Activated CD4-positive, CD25-positive, alpha-beta regulatory T cell (primary cell): ENCODE data around the gene FAM89B.

Experiments
- DNase-seq, 4 experiments: peaks; one replicate each; lab custom pipeline; 2025; lab: John Stamatoyannopoulos, UW

FAM89B gene

DNA sequence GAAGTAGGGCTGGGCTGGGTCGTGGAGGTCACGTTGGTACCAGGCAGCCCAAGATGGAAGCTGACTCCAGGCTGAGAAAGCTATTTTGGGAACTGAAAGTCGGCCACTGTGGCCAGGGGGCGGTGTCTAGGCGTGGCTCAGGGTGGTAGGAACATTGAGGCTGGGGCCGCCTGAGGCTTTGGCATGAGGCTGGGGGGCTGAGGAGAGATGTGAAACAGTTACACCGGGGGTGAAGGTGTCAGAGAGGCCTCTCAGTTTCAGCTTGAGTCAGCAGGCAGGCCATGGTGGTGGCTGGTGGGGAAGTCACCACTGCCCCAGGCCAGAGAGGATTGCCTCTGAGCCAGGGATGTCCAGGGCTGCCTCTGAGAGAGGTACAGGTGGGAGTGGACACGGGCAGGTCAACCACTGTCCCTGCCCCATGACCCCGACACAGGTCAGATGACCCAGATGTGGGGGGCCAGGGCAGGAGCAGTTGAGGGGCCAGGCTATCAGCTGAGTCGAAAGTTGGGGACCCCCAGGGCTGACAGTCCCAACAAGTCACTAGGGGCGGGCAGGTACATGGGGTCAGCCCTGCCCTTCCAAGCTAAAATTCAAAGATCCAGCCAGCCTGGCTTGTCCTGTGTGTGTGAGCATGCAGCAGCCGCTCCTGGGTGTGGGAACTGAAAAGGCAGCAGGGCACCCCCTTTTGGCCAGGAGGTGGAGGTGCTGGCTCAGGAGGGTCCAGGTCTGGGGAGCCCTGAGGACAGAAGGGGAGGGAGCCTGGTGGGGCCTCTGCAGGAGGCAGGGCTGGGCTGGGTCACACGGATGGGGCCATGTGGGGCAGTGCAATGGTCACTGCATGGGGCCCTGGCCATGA, 16.1 kb downstream of the FAM89B start:
- peak; percentile 38 to 62 (median 48) for DNase-seq

DNA sequence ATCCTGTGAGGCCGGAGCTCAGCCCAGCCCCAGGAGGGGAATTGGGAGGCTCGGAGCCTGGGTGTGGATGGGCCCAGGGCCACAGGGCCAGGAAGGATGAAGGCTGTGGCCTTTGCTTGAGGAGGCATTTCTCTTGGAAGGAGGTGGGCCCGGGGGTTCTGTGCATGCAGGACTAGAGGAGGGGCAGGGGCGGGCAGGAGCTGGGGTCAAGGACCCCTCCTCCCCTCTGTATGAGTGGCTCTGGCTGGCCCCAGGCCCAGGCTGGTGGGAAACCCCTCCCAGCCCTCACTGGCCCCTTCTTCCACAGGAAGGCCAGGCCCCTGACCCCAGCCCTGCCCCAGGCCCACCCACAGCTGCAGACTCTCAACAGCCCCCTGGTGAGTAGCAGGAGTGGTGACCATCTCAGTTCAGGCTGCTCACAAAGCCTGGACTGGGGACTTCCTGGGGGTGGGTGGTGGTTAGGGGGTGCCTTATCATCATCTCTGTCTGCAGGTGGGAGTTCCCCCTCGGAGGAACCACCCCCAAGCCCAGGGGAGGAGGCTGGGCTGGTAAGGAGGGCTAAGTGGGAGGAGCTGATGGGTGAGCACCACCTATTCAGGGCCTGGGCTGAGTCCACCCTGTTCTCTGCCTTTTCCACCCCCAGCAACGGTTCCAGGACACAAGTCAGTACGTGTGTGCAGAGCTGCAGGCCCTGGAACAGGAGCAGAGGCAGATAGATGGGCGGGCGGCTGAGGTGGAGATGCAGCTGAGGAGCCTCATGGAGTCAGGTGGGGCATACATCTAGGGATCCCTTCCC, 17.3 kb downstream of the FAM89B start:
- no peak for DNase-seq

DNA sequence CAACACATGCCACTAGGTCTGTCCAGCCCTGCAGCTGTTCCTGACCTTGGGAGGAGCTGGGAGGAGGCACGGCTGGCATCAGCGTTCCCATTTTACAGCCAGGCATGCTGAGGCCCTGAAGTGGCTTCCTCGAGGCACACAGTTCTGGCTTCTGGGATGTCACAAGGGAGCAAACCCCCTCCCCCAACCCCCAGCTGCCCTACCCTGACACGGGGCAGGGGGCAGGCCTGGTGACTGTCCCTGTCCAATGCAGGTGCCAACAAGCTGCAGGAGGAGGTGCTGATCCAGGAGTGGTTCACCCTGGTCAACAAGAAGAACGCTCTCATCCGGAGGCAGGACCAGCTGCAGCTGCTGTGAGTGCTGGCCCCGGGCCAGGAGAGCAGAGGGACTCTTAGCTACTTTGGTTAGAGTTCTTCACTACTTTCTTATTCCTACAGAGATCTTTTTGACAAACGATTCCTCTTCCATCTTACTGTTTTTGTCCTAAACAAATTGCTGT, 18.0 kb downstream of the FAM89B start:
- DNase-seq, result no peak

DNA sequence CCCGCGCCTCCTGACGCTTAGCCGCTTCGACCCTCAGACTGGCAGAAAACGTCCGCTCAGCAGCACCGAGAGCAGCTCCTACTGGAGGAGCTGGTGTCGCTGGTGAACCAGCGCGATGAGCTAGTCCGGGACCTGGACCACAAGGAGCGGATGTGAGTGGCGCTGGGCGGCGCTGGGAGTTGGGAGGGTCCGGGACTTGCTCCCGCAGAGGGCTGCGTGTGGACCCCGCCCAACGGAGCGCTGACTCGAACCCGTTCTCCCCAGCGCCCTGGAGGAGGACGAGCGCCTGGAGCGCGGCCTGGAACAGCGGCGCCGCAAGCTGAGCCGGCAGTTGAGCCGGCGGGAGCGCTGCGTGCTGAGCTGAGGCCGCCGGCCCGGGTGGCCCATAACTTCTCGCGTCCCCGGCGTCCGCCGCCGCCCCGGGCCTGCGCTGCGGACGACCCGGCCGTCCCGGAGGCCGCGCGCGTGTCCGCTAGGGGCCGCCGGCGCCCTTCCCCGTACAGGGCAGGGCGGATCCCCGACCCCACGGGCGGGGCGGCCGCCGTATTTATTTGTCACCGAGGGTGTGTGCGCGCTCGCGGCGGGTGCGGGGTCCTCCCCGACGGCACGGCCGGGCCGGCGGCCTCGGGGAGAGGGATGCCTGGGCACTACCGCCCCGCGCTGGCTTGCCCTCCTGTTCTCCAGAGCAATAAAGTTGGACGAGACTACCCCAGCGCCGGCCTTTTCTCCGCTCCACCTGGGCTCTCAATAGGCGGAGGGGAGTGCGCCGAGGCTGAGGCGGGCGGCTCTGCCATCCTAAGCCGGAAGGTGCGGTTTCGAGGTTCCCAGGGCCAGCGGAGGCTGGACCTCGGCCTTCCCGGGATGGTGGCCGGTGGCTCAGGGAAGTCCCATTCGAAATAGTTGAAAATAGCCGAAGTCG, 19.9 kb downstream of the FAM89B start:
- no peak for DNase-seq

DNA sequence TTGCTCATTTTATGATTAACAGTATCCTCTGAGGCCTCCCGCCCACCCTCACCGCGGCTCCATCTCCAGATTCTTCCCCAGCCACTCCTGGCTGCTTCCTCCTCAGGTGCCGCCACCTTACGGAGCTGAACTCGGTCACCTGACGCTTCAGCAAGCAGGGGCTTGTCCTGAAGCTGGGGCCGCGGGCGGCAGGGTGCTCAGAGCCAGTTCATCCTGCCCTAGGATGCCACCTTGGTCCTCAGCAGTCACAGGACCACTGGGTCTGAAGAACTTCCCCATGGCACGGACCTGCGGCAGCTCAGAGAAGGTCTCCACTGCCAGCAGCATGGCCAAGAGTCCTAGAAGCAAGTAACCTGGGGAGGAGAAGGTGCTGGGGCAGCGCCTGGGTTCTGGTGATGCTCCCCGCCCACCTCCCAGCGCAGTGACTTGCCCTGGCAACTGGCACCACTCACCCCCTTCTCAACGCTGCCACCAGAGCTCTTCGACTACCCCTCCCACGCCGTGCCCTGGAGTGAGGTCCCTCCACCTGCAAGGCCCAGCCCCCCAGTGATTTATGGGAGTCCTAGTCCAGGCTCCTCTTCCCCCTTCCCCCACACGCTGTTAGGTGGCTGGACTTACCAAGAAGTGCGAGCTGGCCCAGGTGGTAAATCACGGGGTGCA, 20.6 kb downstream of the FAM89B start:
- DNase-seq, result no peak

DNA sequence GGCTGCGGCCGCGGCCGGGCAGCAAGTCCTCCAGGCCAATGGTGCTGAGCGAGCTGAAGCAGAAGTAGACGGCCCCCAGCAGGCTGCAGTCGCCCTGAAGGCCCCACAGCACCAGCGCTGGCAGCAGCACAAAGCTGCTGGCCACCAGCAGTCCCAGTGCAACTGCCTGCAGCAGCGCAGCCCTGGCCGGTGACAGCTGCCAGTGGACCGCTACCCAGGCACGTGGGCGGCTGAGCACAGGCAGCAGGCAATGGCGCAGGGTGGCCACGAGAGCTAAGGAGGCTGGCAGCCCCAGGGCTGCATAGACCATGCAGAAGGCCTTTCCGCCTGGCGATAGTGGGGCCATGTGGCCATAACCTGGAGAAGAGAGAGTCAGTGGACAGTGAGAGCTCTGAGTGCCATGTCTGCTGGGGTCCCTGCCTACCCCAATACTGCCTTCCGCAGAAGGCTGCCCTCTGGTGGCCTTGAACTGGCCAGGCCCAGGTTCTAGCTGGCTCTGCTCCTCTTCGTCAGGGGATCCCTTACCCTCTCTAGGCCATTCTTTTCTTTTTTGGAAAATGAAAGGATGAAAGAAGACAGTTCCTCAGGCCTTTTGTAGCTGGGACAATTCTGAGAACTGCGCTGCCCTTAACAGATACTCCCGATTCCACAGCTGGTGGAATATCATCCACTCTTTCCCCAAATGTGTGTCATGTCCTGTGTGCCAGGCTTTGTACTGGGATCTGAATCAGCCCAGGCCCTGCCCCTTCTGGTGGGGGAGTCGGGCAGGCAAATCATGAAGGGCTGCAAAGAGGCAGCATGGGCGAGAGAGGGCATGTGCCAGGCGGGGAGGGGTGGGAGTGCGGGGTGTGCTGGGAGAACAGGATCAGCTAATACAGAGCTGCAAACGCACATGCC, 21.4 kb downstream of the FAM89B start:
- peak in 1 of 4 experiments; percentile 21 for DNase-seq

DNA sequence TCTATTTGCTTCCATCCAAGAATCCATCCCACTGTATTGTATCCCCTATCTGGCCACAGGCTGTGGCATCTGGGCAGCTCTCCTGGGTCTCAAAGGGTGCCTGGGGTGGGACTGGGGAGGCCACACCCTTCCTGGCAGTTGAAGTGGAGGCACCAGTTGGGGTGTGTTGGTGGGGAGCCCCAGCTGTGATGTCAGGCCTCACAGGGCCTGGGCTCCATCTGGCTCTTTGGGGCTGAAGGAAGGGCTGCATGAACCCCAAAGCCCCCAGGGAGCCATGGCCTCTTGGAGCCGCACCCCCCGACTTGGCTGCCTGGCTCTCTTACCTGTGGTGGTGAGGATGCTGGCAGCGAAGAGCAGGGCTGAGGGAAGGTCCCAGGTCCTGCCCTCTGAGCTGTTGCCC, 22.8 kb downstream of the FAM89B start:
- no peak for DNase-seq

DNA sequence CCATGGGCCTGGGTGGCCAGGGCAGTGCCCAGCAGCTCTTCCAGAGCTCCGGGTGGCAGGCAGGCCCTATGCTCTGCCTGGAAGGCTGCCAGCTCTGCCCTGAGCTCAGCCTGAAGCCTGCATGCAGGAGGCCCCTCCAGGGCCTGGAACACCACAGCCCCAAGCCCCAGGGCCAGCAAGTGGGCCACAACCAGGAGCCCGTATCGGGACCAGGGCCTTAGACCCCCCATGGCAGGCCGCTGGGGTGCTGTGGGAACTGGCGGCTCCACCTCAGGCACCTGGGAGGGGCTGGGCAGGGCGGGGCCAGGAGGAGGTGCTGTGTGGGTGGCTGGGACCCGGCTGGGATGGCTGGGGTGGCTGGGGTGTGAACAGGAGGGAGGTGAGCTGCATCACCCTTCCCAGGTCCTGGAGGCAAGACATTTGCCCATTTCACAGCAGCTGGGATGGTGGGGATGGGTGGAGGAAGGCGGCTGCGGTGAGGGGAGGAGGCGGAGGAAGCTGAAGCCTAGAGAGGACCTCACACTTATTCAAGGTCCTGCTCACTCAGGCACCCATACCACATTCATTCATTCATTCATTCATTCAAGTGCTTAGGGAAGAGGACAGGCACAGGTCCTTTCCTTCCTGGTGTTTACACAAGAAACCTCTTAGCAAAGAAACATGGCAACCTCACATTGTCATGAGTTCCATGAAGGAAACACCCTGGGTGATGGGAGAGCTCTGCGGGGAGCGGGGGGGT, 23.4 kb downstream of the FAM89B start, which contains the start of gene KCNK7:
KCNK7 (minus strand) TSS at position 258 of the 739 bp plus-strand sequence; CDS start at position 230, 28 bp downstream.
- DNase-seq, result no peak

DNA sequence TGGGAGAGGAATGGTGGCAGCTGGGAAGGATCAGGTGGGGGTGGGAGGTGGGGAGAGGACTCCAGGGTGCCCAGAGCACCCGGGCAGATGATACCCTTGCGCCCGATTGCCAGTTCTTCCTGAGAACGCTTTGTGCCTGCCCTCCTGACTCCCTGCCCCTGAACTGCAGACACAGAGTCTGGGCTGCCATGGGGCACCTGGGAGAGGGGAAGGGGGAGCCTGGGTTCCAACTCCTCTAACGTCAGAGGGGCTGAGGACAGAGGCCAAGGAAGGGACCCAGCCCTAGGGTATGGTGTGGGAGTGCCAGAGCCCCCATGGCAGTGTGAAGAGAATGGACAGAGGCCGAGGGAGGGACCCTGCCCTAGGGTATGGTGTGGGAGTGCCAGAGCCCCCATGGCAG, 24.2 kb downstream of the FAM89B start:
- DNase-seq, result no peak

DNA sequence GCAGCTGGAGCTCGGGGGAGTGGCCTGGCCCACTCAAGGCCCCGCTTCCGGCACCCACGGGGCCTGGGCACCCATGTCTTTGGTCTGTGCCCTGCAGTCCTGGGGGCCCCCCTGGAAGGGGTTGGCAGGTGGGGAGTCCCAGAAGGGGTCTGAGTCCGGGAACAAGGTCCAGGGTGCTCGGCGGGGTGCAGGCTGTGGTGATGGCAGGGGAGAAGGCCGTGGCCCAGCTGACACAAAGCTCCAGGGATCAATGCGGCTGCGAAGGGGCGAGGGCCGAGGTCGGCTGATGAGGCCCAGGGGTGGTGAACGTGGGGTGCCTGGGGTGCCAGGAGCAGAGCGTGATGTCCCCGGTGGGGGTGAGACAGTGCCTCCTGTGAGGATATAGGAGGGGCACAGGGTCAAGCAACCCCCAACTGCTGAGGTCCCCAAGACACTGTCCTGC, 25.9 kb downstream of the FAM89B start:
- DNase-seq, result no peak

DNA sequence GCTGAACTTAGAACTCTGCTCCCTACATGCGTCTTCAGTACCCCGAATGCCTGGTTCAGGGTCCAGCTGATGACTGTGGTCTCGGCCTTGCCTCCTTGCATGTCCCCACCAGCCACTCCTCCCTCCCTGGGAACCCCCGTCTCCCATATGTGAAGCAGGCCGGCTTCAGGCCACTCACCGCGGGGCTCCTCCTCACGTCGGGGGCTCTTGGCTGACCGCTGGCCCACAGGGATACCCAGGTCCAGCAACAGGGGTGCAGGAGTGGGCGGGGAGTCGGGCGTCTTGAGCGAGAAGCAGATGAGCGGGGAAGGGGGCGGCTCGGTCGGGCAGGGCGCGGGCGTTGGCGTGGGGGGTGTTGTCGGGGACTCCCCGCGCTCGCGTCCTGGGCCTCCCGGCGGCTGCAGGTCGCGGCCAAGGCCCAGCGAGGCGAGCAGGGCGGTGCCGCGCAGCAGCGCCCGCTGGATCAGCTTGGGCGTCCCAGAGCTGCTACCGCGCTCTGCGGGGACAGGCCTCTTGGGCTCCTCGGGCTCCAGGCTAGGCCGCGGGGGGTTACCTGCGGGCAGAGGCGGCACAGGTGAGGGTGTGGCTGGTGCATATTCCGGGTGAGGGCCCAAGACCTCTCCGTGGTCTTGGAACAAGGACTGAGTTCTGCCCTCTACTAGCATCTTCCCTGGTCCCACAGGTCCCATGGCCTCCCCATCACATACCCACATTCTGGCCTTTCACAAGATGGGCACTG, 27.0 kb downstream of the FAM89B start:
- no peak for DNase-seq

DNA sequence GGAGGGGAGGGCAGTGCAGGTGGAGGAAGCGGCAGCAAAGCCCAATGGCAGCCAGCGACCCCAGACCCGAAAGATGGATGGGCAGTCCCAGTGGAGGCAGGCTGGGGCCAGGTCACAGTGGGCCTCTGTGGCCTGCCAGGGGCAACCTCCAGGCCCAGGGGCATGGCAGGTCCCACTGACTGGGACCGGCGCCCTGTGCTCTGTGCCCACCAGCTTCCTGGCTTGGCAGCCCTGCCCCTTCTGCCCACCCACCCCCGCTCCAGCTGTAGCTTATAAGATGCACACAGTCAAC, 27.6 kb downstream of the FAM89B start:
- DNase-seq, result no peak

DNA sequence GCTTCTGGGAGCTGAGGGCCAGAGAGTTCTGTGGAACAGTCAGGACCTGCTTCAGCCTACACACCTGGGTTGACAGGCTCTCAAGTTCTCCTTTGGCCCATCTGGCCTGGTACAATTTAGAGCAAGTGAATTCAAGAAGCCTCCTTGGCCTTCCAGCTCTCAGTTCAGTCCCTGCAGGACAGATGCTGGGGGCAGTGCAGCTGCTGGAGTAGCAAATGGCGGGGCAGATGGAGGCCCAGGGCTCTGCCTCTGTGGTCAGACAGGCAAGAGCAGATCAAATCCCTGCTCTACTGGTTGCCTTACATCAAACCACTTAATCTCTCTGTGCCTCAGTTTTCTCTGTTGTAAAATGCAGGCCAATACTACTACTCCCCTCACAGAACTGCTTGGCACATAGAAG, 31.9 kb downstream of the FAM89B start:
- DNase-seq, result no peak

DNA sequence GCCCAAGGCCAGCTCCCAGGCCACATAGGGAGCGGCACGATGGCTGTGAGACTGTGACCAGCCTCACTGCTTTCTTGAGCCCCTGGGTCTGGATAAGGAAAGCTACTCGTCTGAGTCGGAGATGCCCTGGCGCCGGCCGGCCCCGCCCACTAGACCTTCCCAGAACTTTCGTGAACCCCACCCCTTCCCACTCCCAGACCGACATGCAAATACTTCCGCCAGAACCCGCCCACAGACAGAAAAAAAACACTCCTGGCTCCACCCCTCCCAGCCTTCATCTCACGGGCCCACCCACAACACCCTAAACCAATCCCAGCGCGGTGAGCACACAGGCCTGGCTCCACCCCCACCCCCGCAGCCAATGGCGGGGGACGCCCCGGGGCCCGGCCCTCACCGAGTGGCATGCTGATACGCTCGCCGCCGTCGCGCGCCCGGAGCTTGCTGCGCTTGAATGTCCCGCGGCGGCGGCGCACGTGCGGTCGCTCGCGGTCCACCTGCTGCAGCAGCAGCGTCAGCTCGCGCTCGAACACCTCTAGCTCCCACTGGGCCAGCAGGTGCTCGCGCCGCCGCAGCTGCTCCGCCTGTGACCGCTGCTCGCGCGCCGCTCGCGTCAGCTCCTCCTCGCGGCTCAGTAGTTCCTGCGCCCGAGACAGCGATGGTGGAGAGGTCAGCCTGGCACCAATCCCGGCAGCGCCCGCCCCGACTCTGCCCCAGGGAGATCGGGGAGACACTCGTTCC, 34.7 kb downstream of the FAM89B start:
- DNase-seq, result no peak

DNA sequence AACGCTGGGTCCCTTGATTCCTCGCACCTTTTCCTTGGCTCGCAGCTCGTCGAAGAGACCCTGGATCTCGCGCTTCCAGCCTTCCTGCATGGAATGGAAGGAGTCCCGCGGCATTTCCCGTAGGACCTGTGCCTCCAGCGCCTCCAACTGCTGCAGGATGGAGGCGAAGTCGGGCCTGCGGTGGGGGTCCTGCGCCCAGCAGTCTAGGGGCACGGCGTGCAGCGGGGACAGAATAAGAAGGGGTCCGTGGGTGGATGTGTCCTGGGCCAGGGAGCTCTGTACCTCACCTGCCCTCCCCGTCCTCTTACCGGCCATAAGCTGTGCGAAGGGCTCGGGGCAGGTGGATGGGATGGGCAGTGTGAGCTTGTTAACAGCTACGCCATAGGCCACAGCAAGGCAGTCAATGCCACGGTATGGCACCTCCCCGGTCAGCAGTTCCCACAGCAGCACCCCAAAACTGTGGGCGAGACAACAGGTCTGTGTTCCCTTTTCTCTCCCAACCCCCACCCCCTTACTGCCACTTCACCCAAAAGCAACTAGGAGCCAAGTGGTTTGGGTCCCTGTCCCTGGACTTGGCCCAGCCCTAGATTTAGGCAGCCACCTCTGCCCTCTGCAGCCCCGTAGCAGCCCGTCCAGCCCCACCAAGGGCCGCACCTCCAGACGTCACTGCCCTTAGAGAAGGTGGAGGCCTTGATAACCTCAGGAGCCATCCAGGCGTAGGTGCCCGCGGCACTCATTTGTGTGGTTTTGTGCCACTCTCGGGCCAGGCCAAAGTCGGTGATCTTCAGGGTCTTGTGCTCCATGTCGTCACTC, 35.5 kb downstream of the FAM89B start:
- DNase-seq, result no peak

DNA sequence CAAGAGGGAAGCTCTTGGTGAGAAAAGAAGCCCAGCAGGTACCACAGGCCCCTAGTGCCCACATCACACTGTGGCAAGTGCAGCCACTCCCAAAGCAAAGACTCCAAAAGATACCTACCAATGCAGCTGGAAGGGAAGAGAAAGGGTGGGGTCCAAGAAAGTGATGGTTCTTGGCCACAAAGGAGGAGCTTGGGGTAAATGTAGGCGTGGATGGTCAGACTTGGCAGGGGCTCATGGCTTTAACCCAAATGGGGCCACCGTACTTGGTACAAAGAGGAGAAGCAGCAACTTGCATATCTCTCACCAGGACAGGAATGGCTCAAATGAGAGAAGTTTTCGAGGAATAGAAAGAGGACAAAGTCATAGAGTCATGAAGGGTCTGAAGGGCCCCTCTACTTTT, 36.9 kb downstream of the FAM89B start:
- DNase-seq, result no peak

DNA sequence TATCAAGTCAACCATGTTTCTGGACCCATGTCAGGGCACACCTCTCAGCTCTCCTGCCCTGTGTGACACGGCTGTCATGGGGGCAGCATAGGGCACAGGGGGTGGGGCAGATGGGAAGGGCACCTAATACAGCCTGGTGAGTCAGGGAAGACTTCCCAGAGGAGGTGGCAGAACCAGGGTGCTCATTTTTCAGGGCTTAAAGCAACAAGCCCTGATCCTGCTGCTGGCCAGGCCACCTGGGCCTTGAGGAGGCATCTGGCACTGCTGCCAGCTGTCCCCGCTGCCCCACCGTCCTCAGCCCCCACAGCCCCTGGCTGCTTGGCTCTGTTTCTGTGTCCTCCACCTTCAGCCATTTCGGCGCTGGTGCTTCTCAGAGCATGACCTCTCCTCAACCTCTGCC, 37.3 kb downstream of the FAM89B start:
- DNase-seq, result no peak
